HepG2 (cell line): ENCODE results near the gene CLPSL2. TPM values are rescaled to one million over a fixed set of nuclear protein-coding genes. Genes with fewer than 3 reads are reported as not detected.

Source experiments
- MLLT10 ChIP-seq: sonication (generic); formaldehyde crosslinking; IDR thresholded peaks from 2 replicates; pipeline ENCODE4 v1.4.0; 2020; ENCODE audit warnings: missing genetic modification reagents
- REPIN1 ChIP-seq: sonication (generic); formaldehyde crosslinking; IDR thresholded peaks from 2 replicates; pipeline ENCODE4 v1.8.0; 2022; ENCODE audit warnings: missing genetic modification reagents, low read depth, mild to moderate bottlenecking, borderline replicate concordance
- RFXAP ChIP-seq: sonication (generic); formaldehyde crosslinking; IDR thresholded peaks from 2 replicates; pipeline ENCODE4 v1.4.0; 2020; ENCODE audit warnings: missing genetic modification reagents, borderline replicate concordance
- SETDB1 ChIP-seq: sonication (generic); formaldehyde crosslinking; IDR thresholded peaks from 2 replicates; pipeline ENCODE4 v1.5.1; 2020; ENCODE audit warnings: missing genetic modification reagents, mild to moderate bottlenecking, borderline replicate concordance
- SIN3B ChIP-seq: fragments of 150-350 bp; IDR thresholded peaks from 2 replicates; pipeline ENCODE4 v1.6.1; 2014; ENCODE audit warnings: low read length
- THYN1 ChIP-seq: sonication (generic); formaldehyde crosslinking; IDR thresholded peaks from 2 replicates; pipeline ENCODE4 v1.8.1; 2023; ENCODE audit warnings: low read depth, mild to moderate bottlenecking, moderate library complexity, missing genetic modification reagents, borderline replicate concordance
- ZNF10 ChIP-seq: sonication (generic); formaldehyde crosslinking; IDR thresholded peaks from 2 replicates; pipeline ENCODE4 v1.4.0; 2020; ENCODE audit warnings: mild to moderate bottlenecking, low read depth, missing genetic modification reagents, borderline replicate concordance
- ZNF207 ChIP-seq: fragments of 450-650 bp; IDR thresholded peaks from 2 replicates; pipeline ENCODE4 v1.6.1; 2016; ENCODE audit warnings: antibody characterized with exemption, borderline replicate concordance
- ZNF326 ChIP-seq: sonication (generic); formaldehyde crosslinking; IDR thresholded peaks from 2 replicates; pipeline ENCODE4 v1.4.0; 2020; ENCODE audit warnings: missing genetic modification reagents, borderline replicate concordance
- ZNF619 ChIP-seq: sonication (generic); formaldehyde crosslinking; IDR thresholded peaks from 2 replicates; pipeline ENCODE4 v1.4.0; 2020; ENCODE audit warnings: mild to moderate bottlenecking, missing genetic modification reagents
- ZNF766 ChIP-seq: sonication (generic); formaldehyde crosslinking; IDR thresholded peaks from 2 replicates; pipeline ENCODE4 v1.5.0; 2020; ENCODE audit warnings: missing genetic modification reagents, borderline replicate concordance
- ZNF879 ChIP-seq: sonication (generic); formaldehyde crosslinking; IDR thresholded peaks from 2 replicates; pipeline ENCODE4 v1.8.1; 2023; ENCODE audit warnings: missing genetic modification reagents
- polyA plus RNA-seq, 8 experiments: library from polyadenylated mRNA; depleted of rRNA in 3 of 8; stranded (reverse) in 7 of 8; unstranded in 1 of 8; fragments of >200 nt; fragmentation: Illumina TruSeq in 4 of 8; extraction: Trizol in 4 of 8; gene quantifications; 2 replicates each; pipeline versions ENCODE4 v1.2.1 to v1.2.3, GENCODE V29; 2011 to 2016; ENCODE audit warnings: low read depth in 4 of 8, missing spikeins in 1 of 8, mixed read lengths in 1 of 8; ENCODE audit not compliant: insufficient read depth in 1 of 8
- total RNA-seq, 5 experiments: library from RNA; depleted of rRNA; stranded (reverse); fragments of >200 nt; fragmentation: Illumina TruSeq; extraction: Trizol; gene quantifications; 2 replicates each; pipeline ENCODE4 v1.2.3, GENCODE V29; 2016; ENCODE audit warnings: low read depth in 1 of 5
- TF ChIP-seq, protein P1 (sequence below): sonication (generic); formaldehyde crosslinking; IDR thresholded peaks from 2 replicates; pipeline ENCODE4 v1.5.1; 2020; ENCODE audit warnings: mild to moderate bottlenecking, missing genetic modification reagents, borderline replicate concordance
- TF ChIP-seq, protein P2 (sequence below): IDR thresholded peaks from 2 replicates; pipeline ENCODE4 v1.6.1; 2018; ENCODE audit warnings: missing genetic modification reagents
- TF ChIP-seq, protein P3 (sequence below): sonication (generic); formaldehyde crosslinking; IDR thresholded peaks from 2 replicates; pipeline ENCODE4 v1.4.0; 2020; ENCODE audit warnings: missing genetic modification reagents

CLPSL2 gene
- total and polyA plus RNA-seq, 2 of the 13 experiments (the other 11 are each of a cell fraction or from before 2014, with no cell fraction given): not detected

GRCh38 chr6:35739645-35740524, 36.5 kb upstream of the CLPSL2 start (continued):
- TF ChIP-seq, protein P1, sequence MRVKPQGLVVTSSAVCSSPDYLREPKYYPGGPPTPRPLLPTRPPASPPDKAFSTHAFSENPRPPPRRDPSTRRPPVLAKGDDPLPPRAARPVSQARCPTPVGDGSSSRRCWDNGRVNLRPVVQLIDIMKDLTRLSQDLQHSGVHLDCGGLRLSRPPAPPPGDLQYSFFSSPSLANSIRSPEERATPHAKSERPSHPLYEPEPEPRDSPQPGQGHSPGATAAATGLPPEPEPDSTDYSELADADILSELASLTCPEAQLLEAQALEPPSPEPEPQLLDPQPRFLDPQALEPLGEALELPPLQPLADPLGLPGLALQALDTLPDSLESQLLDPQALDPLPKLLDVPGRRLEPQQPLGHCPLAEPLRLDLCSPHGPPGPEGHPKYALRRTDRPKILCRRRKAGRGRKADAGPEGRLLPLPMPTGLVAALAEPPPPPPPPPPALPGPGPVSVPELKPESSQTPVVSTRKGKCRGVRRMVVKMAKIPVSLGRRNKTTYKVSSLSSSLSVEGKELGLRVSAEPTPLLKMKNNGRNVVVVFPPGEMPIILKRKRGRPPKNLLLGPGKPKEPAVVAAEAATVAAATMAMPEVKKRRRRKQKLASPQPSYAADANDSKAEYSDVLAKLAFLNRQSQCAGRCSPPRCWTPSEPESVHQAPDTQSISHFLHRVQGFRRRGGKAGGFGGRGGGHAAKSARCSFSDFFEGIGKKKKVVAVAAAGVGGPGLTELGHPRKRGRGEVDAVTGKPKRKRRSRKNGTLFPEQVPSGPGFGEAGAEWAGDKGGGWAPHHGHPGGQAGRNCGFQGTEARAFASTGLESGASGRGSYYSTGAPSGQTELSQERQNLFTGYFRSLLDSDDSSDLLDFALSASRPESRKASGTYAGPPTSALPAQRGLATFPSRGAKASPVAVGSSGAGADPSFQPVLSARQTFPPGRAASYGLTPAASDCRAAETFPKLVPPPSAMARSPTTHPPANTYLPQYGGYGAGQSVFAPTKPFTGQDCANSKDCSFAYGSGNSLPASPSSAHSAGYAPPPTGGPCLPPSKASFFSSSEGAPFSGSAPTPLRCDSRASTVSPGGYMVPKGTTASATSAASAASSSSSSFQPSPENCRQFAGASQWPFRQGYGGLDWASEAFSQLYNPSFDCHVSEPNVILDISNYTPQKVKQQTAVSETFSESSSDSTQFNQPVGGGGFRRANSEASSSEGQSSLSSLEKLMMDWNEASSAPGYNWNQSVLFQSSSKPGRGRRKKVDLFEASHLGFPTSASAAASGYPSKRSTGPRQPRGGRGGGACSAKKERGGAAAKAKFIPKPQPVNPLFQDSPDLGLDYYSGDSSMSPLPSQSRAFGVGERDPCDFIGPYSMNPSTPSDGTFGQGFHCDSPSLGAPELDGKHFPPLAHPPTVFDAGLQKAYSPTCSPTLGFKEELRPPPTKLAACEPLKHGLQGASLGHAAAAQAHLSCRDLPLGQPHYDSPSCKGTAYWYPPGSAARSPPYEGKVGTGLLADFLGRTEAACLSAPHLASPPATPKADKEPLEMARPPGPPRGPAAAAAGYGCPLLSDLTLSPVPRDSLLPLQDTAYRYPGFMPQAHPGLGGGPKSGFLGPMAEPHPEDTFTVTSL (CRISPR knock-in tag): peak; percentile 55; the same call in 1 of the 2 replicates
- TF ChIP-seq, protein P2, sequence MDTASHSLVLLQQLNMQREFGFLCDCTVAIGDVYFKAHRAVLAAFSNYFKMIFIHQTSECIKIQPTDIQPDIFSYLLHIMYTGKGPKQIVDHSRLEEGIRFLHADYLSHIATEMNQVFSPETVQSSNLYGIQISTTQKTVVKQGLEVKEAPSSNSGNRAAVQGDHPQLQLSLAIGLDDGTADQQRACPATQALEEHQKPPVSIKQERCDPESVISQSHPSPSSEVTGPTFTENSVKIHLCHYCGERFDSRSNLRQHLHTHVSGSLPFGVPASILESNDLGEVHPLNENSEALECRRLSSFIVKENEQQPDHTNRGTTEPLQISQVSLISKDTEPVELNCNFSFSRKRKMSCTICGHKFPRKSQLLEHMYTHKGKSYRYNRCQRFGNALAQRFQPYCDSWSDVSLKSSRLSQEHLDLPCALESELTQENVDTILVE (CRISPR knock-in tag): no peak
- no peak for TF ChIP-seq ZNF619 (CRISPR knock-in tag)
- no peak for TF ChIP-seq REPIN1 (CRISPR knock-in tag)
- no peak for TF ChIP-seq ZNF10
- peak; percentile 62; the same call in 1 of the 2 replicates for TF ChIP-seq RFXAP (CRISPR knock-in tag)
- TF ChIP-seq THYN1: no peak
- no peak for TF ChIP-seq ZNF207
- TF ChIP-seq ZNF879 (CRISPR knock-in tag): no peak
- TF ChIP-seq ZNF326 (CRISPR knock-in tag): no peak
- TF ChIP-seq SETDB1: no peak
- TF ChIP-seq SIN3B: no peak
- TF ChIP-seq, protein P3, sequence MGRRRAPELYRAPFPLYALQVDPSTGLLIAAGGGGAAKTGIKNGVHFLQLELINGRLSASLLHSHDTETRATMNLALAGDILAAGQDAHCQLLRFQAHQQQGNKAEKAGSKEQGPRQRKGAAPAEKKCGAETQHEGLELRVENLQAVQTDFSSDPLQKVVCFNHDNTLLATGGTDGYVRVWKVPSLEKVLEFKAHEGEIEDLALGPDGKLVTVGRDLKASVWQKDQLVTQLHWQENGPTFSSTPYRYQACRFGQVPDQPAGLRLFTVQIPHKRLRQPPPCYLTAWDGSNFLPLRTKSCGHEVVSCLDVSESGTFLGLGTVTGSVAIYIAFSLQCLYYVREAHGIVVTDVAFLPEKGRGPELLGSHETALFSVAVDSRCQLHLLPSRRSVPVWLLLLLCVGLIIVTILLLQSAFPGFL (CRISPR knock-in tag): no peak
- TF ChIP-seq ZNF766 (CRISPR knock-in tag): peak; percentile 79; the same call in 1 of the 2 replicates
- no peak for TF ChIP-seq MLLT10 (CRISPR knock-in tag)
